HG02884 (cell line): Measurements from ENCODE around the gene FGF2.
"Not testable (repeated sequence)": the region's sequence is repeated elsewhere in the genome, so short reads cannot be mapped to it uniquely, and the experiment has no call there.

ENCODE experiments used
- ATAC-seq: cut with Tn5 transposase; IDR thresholded peaks from one replicate; pipeline ENCODE4 v1.9.1; 2021; ENCODE audit warnings: mild to moderate bottlenecking, moderate library complexity; ENCODE audit not compliant: unreplicated experiment

FGF2 gene

GRCh38 chr4:122826553-122827257 lies at the start of gene FGF2:
FGF2 (plus strand) TSS chr4:122826831; CDS start chr4:122827175, 344 bp downstream.
- peak; percentile 15 for ATAC-seq

- no peak for ATAC-seq
Observed at GRCh38 chr4:122776916-122777315, 49.7 kb upstream of the FGF2 start.

GRCh38 chr4:122777846-122778673 lies 48.6 kb upstream of the FGF2 start:
- ATAC-seq, result no peak

GRCh38 chr4:122781486-122781885 lies 45.1 kb upstream of the FGF2 start:
- no peak for ATAC-seq

- ATAC-seq, result no peak
Observed at GRCh38 chr4:122783301-122784215, 43.1 kb upstream of the FGF2 start.

GRCh38 chr4:122784261-122784660 lies 42.4 kb upstream of the FGF2 start:
- no peak for ATAC-seq

GRCh38 chr4:122785099-122785498 lies 41.5 kb upstream of the FGF2 start:
- ATAC-seq, result no peak

GRCh38 chr4:122786296-122786695 lies 40.3 kb upstream of the FGF2 start:
- not testable (repeated sequence) for ATAC-seq

GRCh38 chr4:122786920-122787319 lies 39.7 kb upstream of the FGF2 start:
- ATAC-seq, result not testable (repeated sequence)

- no peak for ATAC-seq
Observed at GRCh38 chr4:122787940-122788339, 38.7 kb upstream of the FGF2 start.

- no peak for ATAC-seq
Observed at GRCh38 chr4:122788935-122789334, 37.7 kb upstream of the FGF2 start.

- no peak for ATAC-seq
Observed at GRCh38 chr4:122793811-122794210, 32.8 kb upstream of the FGF2 start.

- ATAC-seq, result no peak
Observed at GRCh38 chr4:122796801-122797404, 29.7 kb upstream of the FGF2 start.

GRCh38 chr4:122797405-122798094 lies 29.1 kb upstream of the FGF2 start:
- ATAC-seq, result no peak

- ATAC-seq, result peak; percentile 68
Observed at GRCh38 chr4:122798101-122798500, 28.5 kb upstream of the FGF2 start.

GRCh38 chr4:122798917-122799316 lies 27.7 kb upstream of the FGF2 start:
- no peak for ATAC-seq

GRCh38 chr4:122803788-122804208 lies 22.8 kb upstream of the FGF2 start:
- ATAC-seq, result no peak

- no peak for ATAC-seq
Observed at GRCh38 chr4:122806981-122807679, 19.5 kb upstream of the FGF2 start.

GRCh38 chr4:122810669-122811068 lies 16.0 kb upstream of the FGF2 start:
- no peak for ATAC-seq
